Astrocyte (in vitro differentiated cells and primary cell): Measurements from ENCODE around the gene AP3B1.

Experiments
- EZH2 ChIP-seq: IDR thresholded peaks from 2 replicates; pipeline ENCODE4 v1.6.1; 2012; ENCODE audit warnings: mild to moderate bottlenecking, low read length, inconsistent platforms; ENCODE audit not compliant: insufficient read depth
- TF ChIP-seq, protein P1 (sequence below): IDR thresholded peaks from 2 replicates; pipeline ENCODE4 v1.5.1; 2011; ENCODE audit warnings: low read depth, mild to moderate bottlenecking, inconsistent platforms, low read length, moderate library complexity; ENCODE audit not compliant: insufficient read depth

DNA sequence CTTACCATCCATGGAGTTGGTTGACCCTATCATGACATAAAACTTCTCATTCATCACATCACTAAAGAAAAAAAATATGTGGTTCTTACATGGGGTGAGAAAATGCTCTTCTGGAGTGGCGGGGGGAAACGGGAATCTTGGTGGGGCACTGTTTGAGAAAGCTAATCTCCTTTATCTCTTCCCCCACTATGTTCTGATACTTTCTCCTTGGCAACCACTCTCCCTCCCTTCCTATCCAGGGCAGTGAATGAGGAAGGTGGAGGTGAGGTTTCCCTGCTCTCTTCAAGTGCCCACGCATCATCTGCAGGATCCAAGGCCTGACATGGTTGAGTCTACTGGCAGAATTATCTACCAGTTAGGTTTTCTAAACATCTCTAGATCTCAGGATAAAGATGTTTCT, 297.6 kb downstream of the AP3B1 start:
- no peak for TF ChIP-seq EZH2
- TF ChIP-seq, protein P1, sequence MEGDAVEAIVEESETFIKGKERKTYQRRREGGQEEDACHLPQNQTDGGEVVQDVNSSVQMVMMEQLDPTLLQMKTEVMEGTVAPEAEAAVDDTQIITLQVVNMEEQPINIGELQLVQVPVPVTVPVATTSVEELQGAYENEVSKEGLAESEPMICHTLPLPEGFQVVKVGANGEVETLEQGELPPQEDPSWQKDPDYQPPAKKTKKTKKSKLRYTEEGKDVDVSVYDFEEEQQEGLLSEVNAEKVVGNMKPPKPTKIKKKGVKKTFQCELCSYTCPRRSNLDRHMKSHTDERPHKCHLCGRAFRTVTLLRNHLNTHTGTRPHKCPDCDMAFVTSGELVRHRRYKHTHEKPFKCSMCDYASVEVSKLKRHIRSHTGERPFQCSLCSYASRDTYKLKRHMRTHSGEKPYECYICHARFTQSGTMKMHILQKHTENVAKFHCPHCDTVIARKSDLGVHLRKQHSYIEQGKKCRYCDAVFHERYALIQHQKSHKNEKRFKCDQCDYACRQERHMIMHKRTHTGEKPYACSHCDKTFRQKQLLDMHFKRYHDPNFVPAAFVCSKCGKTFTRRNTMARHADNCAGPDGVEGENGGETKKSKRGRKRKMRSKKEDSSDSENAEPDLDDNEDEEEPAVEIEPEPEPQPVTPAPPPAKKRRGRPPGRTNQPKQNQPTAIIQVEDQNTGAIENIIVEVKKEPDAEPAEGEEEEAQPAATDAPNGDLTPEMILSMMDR, result no peak
